SK-N-SH treated with all-trans-retinoic acid at 6 μM for 48 hours (cell line): ENCODE measurements around the gene TBC1D26.

ENCODE experiments used
- CREB5 ChIP-seq: fragments of 250-450 bp; sonication (Bioruptor Pico); IDR thresholded peaks from 2 replicates; pipeline ENCODE4 v1.5.1; 2020; ENCODE audit warnings: low read depth, mild to moderate bottlenecking, moderate library complexity
- GLIS3 ChIP-seq: fragments of 250-450 bp; sonication (Bioruptor Pico); IDR thresholded peaks from 2 replicates; pipeline ENCODE4 v1.5.0; 2020; ENCODE audit warnings: mild to moderate bottlenecking, moderate library complexity
- PPARA ChIP-seq: fragments of 250-450 bp; sonication (Bioruptor Pico); IDR thresholded peaks from 2 replicates; pipeline ENCODE4 v1.5.0; 2020; ENCODE audit warnings: mild to moderate bottlenecking, borderline replicate concordance
- TOX ChIP-seq: fragments of 250-450 bp; sonication (Bioruptor Pico); IDR thresholded peaks from 2 replicates; pipeline ENCODE4 v1.8.0; 2021; ENCODE audit warnings: mild to moderate bottlenecking, moderate library complexity, borderline replicate concordance
- ZFP3 ChIP-seq: fragments of 250-450 bp; sonication (Bioruptor Pico); IDR thresholded peaks from 2 replicates; pipeline ENCODE4 v1.5.0; 2020; ENCODE audit warnings: mild to moderate bottlenecking, moderate library complexity

- TF ChIP-seq PPARA (CRISPR knock-in tag): no peak
- TF ChIP-seq TOX (CRISPR knock-in tag): no peak
- no peak for TF ChIP-seq ZFP3
- no peak for TF ChIP-seq GLIS3 (CRISPR knock-in tag)
- no peak for TF ChIP-seq CREB5 (CRISPR knock-in tag)
These were observed 12.1 kb downstream of the TBC1D26 start for GRCh38 chr17:15744074-15744676.
